Measurements from ENCODE around the gene ZNRF1.
"Not testable (repeated sequence)": the region's sequence is repeated elsewhere in the genome, so short reads cannot be mapped to it uniquely, and the experiment has no call there.

ZNRF1 gene

DNA sequence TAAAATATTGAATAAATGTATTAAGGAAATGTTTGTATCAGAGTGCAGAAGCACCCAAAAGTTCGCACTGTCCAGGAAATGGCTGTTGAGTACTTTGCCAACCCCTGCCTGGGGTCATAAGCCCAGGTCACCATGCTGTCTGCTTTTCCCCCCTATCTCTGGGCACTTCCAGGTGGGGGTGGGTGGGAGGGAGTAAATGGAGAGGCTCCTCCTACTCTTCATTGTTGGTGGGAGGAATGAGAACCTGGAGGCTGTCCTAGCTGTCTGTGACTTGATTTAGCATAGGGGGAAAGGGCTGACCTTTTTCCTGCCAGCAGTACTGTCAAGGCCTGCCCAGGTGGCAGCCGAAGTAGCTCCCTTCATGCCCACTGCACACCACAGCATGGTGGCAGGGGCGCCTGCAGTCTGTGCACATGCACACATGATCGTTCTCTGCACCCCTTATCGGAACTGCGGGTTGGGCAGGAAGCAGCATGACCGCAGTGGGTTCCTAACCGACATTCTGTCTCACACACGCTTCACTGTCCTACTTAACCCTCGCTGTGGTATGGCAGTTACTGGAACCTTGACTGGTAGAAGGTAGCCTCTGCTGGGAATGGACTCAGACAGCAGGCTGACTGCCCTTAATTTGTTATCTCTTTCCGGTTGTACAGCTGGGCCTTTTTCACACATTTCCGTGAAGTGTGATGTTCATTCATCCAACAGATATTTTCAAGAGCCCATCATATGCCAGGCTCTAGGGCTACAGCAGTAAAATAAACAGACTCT lies 76.3 kb downstream of the ZNRF1 start:
- in situ Hi-C loops (cut with HindIII; ENCODE audit: low sequenced_read_pairs): no loop called here

DNA sequence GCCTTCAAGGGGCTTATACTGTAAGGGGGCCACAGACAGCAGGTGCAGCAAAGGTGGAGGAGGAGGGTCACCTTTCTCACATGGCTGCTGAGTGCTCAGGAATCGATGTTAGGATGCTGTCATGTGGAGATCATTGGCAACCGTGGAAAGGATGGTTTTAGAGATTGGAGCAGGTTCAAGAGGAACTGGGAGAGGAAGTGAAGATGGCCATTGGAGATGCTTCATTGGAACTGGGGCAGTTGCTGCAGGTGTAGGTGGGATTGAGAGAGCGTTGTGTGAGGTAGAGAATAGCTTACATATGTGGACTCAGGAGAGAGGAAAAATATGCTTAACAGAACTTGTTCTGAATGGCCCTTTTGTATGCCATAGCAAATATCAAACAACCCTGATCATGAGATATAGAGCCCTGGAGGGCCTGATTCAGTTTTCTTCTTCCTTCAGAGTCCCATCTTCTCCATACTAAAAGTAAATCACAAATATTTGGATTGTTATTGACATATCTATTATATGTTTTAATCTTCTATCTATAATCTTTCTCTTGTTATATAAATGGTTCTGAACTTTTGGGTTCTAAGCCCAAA lies 77.0 kb downstream of the ZNRF1 start:
- in situ Hi-C loops (cut with HindIII; ENCODE audit: low sequenced_read_pairs): no loop called here

DNA sequence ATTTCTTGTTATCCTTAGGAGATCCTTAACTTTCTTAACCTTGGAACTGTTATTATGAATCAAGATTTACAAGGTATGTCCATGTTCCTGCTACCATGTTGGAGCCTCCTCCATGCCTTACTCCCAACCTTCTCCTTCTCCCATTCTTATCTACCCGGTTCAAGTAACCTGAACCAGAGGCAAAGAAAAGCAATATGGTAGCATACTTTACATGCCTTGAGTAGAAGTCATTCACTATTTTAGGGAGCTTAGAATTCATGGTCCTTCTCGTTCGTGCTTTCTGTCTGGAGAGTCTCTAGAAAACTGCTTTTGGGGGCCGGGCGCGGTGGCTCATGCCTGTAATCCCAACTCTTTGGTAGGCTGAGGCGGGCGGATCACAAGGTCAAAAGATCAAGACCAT lies 80.1 kb downstream of the ZNRF1 start:
- in situ Hi-C loops (cut with HindIII; ENCODE audit: low sequenced_read_pairs): no loop called here

DNA sequence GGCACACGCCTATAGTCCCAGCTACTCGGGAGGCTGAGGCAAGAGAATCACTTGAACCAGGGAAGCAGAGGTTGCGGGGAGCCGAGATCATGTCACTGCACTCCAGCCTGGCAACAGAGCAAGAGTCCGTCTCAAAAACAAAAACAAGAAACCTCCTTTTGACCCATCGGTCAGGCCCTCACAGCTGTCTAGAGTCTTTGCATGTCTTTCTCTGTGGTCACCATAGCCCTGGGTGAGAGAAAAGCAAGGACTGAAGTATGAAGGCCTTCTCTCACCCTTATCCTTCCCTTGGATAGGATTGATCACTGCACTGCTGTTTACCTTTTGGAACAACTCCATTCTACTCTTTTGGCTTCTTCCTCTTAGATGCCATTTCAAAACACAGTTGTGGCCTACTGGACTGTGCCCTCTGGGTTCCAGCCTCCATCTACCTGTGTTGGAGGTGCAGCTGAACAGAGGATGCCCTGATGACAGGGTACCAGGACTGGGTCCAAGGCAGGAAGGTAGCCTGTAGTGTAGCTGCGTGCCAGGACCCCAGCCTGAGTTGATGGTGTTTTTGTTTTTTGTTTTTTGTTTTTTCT lies 80.6 kb downstream of the ZNRF1 start:
- in situ Hi-C loops (cut with HindIII; ENCODE audit: low sequenced_read_pairs): no loop called here

DNA sequence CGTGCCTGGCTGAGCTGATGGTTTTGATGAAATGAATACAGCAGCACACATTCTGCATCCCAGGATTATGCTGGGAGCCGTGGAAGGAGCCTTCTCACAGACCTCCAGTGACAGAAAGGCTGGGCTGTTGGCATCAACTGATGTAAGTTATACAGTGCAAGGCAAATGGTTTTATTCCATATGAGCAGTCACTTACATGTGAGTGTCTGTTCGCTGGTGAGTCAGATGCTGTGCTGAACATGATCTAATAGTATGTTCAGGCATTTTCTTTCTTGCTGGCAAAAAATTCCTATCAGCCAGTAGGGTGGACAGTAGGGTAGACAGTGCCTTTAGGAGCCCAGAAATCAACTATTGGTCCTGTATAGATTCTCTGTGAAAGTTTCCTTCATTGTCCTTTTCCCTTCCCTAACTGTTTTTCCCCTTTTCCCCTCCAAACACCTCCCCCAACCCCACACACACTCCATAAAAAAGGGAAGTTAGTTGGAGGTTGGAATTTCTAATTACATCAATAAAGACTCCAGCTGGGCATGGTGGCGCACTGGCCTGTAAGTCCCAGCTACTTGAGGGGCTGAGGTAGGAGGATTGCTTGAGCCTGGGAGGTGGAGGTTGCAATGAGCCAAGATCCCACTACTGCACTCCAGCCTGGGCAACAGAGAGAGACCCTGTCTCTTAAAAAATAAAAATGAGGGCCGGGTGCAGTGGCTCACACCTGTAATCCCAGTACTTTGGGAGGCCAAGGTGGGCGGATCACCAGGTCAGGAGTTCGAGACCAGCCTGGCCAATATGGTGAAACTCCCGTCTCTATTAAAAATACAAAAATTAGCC lies 81.6 kb downstream of the ZNRF1 start:
- in situ Hi-C loops (cut with HindIII; ENCODE audit: low sequenced_read_pairs): no loop called here

DNA sequence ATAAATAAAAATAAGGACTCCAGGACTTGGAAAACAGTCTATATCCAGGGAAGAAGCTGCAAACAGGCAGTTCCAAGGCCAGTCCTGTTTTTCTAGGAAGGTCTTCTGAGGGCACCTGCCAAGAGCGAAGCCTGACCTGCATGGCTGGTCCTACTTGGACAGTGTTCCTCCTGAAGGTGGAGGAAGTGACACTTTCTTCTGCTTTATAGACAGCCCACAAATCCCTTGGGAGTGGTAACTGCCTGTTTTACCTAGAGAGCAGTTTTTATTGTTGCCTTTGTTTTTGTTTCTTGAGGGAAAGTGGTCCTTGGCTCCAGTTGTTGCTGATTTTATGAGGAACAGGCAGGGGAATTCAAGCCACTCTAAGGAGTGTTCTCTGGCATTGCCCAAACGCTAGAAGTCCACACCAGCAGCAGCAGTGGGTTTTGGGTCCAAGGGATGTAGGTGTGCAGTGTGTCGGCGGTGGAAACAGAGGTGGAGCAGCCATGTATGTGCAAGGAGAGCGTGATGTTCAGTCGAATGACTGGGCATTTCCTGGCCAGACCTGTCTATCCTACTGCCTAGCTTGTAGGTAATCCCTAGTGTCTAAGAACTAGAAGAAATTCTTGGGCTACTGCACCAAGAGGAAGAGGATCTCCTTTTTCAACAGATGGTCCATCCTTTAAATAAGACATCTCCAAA lies 82.5 kb downstream of the ZNRF1 start:
- in situ Hi-C loops (cut with HindIII; ENCODE audit: low sequenced_read_pairs): no loop called here

DNA sequence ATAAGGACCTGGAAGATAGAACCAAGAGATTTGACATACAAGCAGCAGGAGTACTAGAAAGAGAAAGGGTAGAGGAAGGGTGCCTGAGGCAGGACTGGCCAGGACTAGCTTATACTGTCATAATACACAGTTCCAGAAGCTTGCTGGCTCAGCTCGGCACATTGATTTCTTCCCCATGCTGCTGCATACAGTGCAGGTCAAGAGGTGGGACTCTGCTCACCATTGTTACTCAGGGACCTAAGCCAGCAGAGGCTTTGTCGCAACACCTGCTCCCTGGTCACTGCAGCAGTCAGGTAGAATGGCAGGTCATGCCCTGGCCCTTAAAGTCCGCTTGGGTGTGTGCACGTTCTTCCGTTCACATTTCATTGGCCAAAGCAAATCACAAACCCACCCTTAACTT lies 85.0 kb downstream of the ZNRF1 start:
- in situ Hi-C loops (cut with HindIII; ENCODE audit: low sequenced_read_pairs): no loop called here

DNA sequence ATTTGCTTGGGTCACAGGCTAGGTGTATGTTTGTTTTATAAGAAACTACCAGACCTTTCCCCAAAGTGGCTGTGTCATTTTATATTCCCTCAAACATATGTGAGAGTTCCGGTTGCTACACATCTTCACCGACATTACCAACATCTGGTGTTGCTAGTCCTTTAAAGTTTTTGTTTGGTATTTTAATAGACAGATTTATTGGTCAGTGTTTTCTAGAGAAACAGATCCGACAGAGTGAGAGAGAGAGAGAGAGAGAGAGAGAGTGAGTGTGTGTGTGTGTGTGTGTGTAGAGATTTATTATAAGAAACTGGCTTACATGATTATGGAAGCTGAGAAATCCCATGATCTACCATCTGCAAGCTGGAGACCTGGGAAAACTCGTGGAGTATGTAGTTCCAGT lies 86.7 kb downstream of the ZNRF1 start:
- in situ Hi-C loops (cut with HindIII; ENCODE audit: low sequenced_read_pairs): no loop called here

DNA sequence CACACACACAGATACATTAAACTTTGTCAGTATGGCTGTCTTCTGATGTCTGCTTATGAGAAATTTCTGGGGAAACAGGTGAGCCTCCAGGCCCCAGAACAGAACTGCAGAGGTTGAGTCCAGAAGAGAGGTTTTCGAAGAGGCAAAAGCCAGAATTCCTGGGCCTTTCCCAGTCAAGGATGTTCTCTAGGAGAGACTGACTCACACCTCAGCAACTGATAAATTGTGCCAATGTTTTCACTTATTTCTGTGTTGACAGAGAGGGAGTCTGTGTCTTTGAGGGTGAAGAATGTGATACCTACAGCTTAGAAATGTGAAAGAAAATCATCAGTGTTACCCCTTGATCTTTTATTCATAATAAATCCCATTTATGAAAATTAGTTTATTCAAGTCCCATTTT lies 87.5 kb downstream of the ZNRF1 start:
- in situ Hi-C loops (cut with HindIII; ENCODE audit: low sequenced_read_pairs): no loop called here

DNA sequence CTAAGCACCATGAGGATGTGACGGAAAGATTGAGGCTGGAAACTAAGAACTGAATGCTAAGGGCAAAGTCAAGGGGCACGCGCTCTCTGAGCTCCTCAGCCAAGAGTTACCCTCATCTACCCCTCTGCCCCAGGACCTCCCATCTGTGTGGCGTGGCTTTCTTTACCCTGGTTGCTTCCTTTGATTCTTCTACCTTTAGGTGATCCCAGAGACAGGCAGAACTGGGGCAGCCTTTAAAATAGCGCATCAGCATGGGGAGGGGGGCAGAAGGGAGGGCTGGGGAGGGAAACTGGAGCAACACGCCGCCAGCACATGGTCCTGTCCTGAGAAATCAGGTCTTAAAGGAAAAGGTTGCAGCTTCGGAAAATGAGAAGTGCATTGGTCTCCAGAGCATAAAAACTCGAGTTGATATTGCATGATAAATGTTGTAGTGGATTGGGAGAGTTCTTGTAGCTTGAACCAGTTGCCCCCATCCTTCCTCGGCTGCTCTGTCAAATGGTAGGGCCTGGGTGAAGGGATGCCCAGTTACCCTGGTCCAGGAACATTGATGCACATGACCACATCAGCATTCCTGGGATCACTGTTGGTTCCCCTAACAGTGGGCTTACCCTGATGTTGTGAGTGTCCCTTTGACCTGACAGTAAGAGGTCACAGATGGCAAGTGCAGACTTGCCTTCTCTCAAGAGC lies 88.0 kb downstream of the ZNRF1 start:
- in situ Hi-C loops (cut with HindIII; ENCODE audit: low sequenced_read_pairs): no loop called here

DNA sequence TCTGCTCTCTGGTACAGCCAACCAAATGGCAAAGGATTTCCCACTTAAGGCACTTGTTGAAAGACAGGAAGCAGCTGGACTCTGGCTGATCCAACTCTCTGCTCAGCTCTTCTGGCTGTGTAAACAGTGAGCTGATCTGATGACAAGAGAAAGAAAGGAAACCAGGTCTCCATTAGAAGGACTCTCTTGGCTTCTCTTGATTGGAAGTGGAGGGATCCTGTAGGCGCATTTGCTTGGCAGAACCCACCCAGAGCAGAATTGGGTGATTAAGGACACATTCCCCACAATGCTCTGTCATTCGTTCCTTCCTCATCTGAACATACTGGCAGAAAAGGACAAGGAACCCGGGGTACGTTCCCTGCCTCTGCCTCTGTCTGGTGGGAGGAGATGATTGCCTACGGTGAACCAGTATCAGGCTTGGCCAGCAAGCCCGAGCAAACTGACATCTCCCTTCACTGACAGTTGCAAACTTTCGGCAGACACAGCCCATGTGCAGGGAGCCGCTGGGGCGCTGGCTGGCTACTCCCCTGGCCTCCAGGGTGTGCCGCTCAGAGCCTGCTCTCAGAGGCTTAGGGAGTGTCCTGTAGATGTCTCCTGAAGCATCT lies 88.7 kb downstream of the ZNRF1 start:
- in situ Hi-C loops (cut with HindIII; ENCODE audit: low sequenced_read_pairs): no loop called here

DNA sequence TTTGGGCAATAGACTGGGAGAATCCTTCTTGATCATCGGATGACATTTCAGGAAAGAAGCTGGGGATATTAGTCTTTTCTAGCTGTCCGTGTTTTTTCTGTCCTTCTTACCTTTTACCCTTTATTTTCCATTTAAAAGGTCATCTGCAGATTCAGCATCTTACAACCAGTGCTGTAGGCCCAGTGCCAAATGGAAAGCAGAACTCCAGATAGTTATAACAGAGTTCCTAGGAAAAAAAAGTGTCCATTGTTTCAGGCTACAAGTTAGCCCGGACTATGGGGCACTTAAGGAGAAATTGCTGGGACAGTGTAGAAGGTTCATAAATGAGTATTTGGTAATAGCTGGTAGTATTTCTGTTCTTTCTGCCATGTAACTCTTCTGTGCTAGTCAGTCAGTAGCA lies 89.4 kb downstream of the ZNRF1 start:
- in situ Hi-C loops (cut with HindIII; ENCODE audit: low sequenced_read_pairs): no loop called here

DNA sequence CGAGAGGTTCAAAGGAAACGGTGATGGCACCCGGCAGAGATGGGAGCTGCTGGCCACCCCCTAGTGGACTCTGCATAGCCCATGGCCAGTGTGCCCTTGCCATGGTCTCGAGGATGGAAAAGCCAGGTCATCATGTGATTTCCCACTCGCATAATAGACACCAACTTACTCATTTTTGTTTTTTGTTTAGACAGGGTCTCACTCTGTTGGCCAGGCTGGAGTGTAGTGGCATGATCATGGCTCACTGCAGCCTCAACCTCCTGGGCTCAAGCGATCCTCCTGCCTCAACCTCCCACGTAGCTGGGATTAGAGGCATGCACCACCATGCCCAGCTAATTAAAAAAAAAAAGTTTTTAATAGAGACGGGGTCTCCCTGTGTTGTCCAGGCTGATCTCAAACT lies 90.1 kb downstream of the ZNRF1 start:
- in situ Hi-C loops (cut with HindIII; ENCODE audit: low sequenced_read_pairs): no loop called here

DNA sequence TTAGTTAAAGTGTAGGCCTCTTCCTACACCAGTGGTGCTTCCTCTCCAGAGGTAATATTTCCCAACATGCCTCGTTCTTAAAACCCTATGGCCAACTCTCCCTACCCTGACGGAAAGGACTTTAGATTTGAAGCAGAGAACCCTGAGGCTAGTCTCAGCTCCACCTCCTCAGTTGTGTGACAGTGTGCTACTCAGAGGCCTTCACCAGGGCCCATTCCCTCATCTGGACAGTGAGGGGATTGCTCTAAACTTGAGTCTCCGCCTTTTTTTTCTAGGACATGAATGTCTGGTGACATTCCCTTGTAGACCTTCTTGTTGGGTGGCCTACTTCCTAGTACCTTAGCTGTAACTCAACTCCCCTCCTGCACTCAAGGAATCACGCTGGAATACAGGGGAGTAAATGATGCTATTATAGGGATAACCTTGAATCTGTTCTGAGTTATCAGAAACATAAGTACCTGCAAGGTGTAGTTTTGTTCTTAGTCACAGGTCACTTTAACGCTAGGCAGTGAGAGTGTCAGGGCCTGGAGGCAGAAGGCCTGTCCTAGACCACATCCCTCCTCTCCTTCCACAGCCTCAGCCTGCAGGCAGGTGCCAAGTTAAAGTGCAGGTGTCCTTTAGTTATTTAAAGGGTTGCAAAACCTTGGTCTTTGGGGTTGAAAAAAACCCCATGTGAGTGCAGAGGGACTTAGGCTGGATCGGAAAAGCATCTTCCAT lies 90.8 kb downstream of the ZNRF1 start:
- in situ Hi-C loops (cut with HindIII; ENCODE audit: low sequenced_read_pairs): no loop called here

DNA sequence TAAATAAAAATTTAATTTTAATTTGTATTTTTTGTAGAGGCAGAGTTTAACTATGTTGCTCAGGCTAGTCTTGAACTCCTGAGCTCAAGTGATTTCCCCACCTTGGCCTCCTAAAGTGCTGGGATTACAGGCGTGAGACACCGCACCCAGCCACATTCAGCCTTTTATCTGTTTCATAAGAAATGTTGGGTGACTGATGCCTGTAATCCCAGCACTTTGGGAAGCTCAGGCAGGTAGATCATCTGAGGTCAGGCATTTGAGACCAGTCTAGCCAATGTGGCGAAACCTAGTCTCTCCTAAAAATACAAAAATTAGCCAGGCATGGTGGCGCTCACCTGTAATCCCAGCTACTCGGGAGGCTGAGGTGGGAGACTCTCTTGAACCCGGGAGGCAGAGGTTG lies 92.1 kb downstream of the ZNRF1 start:
- in situ Hi-C loops (cut with HindIII; ENCODE audit: low sequenced_read_pairs): not testable (repeated sequence)

DNA sequence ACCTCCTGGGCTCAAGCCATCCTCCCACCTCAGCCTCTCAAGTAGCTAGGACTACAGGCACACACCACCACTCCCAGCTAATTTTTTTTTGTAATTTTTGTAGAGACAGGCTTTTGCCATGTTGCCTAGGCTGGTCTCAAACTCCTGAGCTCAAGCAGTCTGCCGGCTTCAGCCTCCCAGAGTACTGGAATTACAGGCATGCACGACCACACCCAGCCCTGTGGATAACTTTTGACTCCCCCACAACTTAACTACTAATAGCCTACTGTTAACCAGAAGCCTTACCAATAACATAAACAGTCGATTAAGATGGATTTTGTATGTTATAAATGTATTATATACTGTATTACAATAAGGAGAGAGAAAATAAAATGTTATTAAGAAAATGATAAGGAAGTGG lies 92.8 kb downstream of the ZNRF1 start:
- in situ Hi-C loops (cut with HindIII; ENCODE audit: low sequenced_read_pairs): not testable (repeated sequence)

DNA sequence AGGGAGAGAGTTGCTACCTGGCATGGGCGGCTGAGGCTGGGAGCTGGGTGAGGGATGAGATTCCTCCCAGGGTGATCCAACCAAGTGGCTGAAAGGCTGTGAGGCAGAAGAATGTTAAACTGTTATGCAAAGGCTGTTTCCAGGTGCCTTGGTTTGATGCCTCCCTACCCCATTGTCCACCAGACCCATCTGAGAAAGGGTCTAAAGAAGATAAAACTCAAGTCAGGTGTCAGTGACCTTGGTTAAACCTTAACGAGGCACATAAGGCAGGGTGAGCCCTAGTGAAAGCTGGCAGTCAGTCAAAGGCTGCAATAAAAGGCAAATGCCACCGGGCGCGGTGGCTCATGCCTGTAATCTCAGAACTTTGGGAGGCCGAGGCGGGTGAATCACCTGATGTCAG lies 94.0 kb downstream of the ZNRF1 start:
- in situ Hi-C loops (cut with HindIII; ENCODE audit: low sequenced_read_pairs): no loop called here

DNA sequence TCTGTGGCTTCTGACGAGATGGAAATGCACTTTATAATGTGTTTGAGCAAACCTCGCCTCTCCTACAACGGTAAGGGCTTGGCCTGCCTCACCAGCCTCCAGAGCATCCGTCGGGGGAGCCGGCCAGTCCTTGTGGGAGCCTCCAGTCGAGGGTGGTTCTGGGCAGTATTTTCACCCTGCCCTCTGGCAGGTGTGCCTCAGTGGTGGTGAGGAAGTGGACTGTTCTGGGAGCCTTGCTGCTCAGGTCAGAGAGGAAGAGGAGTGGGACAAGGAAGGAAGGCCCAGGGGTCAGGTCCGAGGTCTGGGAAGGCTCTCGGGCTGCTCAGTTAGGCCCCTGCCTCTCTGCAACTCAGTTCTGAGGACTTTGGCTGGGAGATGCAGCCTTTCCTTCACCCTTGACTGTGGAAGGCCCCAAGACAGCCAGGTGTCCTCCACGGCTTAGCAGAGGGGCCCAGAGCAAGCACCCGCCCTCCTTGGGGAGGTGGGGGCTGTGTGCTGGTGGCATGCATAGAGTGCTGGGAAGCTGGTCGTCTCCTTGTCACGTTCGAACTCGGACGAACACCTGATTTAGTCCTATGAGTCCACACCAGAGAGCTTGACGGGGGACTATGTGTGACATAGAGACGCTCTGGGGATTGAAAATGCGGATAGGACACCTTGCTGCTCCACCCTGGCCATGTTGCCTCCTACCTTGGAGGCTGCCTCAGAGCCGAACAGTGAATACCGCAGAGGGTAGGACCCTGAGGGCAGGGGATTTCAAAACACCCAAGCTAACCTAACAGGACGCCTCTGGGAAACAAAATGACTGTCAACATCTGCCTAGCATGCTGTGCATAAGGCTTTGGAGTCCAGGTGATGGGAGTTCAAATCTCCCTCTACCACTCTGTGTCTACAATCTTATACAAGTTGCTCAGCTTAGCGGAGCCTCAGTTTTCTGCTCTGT lies 95.0 kb downstream of the ZNRF1 start:
- in situ Hi-C loops (cut with HindIII; ENCODE audit: low sequenced_read_pairs): no loop called here
